Fibroblast of pulmonary artery (primary cell): Measurements from ENCODE around the gene PLSCR4.
A peak's percentile ranks its signal among the peaks of the same experiment; 100 is the strongest.

Experiments used
- DNase-seq: peaks from one replicate; pipeline ENCODE4 v3.0.0-alpha.2; 2010; ENCODE audit warnings: low read depth
- H3K4me3 ChIP-seq: replicated peaks from 2 replicates; pipeline ENCODE4 v1.5.1; 2011; ENCODE audit warnings: low read depth, mild to moderate bottlenecking, control low read depth, low read length, moderate library complexity
- CTCF ChIP-seq: IDR thresholded peaks from 2 replicates; pipeline ENCODE4 v1.5.1; 2011; ENCODE audit warnings: mild to moderate bottlenecking, control low read depth, low read length, inconsistent platforms; ENCODE audit errors: missing control alignments

The PLSCR4 gene

GRCh38 chr3:146156666-146157314 lies 94.1 kb downstream of the PLSCR4 start:
- TF ChIP-seq CTCF: no peak
- no peak for DNase-seq
- H3K4me3 ChIP-seq: peak overlapping the region; percentile 67

- TF ChIP-seq CTCF: no peak
- H3K4me3 ChIP-seq: peak overlapping the region; percentile 67
Observed at GRCh38 chr3:146156095-146156494, 94.8 kb downstream of the PLSCR4 start.

GRCh38 chr3:146154995-146155394 lies 95.9 kb downstream of the PLSCR4 start:
- no peak for TF ChIP-seq CTCF
- no peak overlapping the region for H3K4me3 ChIP-seq
- no peak for DNase-seq

More at GRCh38 chr3:146156095-146156494, 94.8 kb downstream of the PLSCR4 start:
- no peak for DNase-seq

- DNase-seq: no peak
- TF ChIP-seq CTCF: no peak
- H3K4me3 ChIP-seq: no peak overlapping the region
Observed at GRCh38 chr3:146154316-146154715, 96.6 kb downstream of the PLSCR4 start.

- no peak overlapping the region for H3K4me3 ChIP-seq
- no peak for DNase-seq
- no peak for TF ChIP-seq CTCF
Observed at GRCh38 chr3:146153429-146153828, 97.5 kb downstream of the PLSCR4 start.

- H3K4me3 ChIP-seq: no peak overlapping the region
- DNase-seq: no peak
- TF ChIP-seq CTCF: no peak
Observed at GRCh38 chr3:146152834-146153233, 98.1 kb downstream of the PLSCR4 start.

GRCh38 chr3:146148468-146148931 lies 102.4 kb downstream of the PLSCR4 start:
- peak; percentile 56 for TF ChIP-seq CTCF
- peak; percentile 83 for DNase-seq
- H3K4me3 ChIP-seq: no peak overlapping the region
